ENCODE data around the gene COLEC12.

COLEC12 gene

GRCh38 chr18:453400-453799, 47.1 kb downstream of the COLEC12 start:
- DNase-seq = no peak
- in situ Hi-C loops (cut with MboI; ENCODE audit: low pct_unique_long_range_greater_than_20kb, low sequenced_read_pairs) = no loop called here

GRCh38 chr18:452816-453215, 47.7 kb downstream of the COLEC12 start:
- in situ Hi-C loops (cut with MboI; ENCODE audit: low pct_unique_long_range_greater_than_20kb, low sequenced_read_pairs) = no loop called here
- no peak for DNase-seq

- no peak for DNase-seq
- in situ Hi-C loops (cut with MboI; ENCODE audit: low pct_unique_long_range_greater_than_20kb, low sequenced_read_pairs) = no loop called here
Measured at GRCh38 chr18:449374-449773, 51.1 kb downstream of the COLEC12 start.

GRCh38 chr18:448116-448790, 52.2 kb downstream of the COLEC12 start:
- DNase-seq = no peak
- in situ Hi-C loops (cut with MboI; ENCODE audit: low pct_unique_long_range_greater_than_20kb, low sequenced_read_pairs) = no loop called here

- no peak for DNase-seq
- in situ Hi-C loops (cut with MboI; ENCODE audit: low pct_unique_long_range_greater_than_20kb, low sequenced_read_pairs) = no loop called here
Measured at GRCh38 chr18:446941-447560, 53.5 kb downstream of the COLEC12 start.

- DNase-seq = no peak
- in situ Hi-C loops (cut with MboI; ENCODE audit: low pct_unique_long_range_greater_than_20kb, low sequenced_read_pairs) = no loop called here
Measured at GRCh38 chr18:445055-445454, 55.4 kb downstream of the COLEC12 start.

GRCh38 chr18:438571-438970, 61.9 kb downstream of the COLEC12 start:
- DNase-seq = no peak
- in situ Hi-C loops (cut with MboI; ENCODE audit: low pct_unique_long_range_greater_than_20kb, low sequenced_read_pairs) = no loop called here

GRCh38 chr18:435940-436339, 64.6 kb downstream of the COLEC12 start:
- DNase-seq = no peak
- in situ Hi-C loops (cut with MboI; ENCODE audit: low pct_unique_long_range_greater_than_20kb, low sequenced_read_pairs) = no loop called here

GRCh38 chr18:434410-434809, 66.1 kb downstream of the COLEC12 start:
- no peak for DNase-seq
- in situ Hi-C loops (cut with MboI; ENCODE audit: low pct_unique_long_range_greater_than_20kb, low sequenced_read_pairs) = no loop called here

- no peak for DNase-seq
- in situ Hi-C loops (cut with MboI; ENCODE audit: low pct_unique_long_range_greater_than_20kb, low sequenced_read_pairs) = no loop called here
Measured at GRCh38 chr18:433960-434359, 66.5 kb downstream of the COLEC12 start.

GRCh38 chr18:433298-433697, 67.2 kb downstream of the COLEC12 start:
- DNase-seq = no peak
- in situ Hi-C loops (cut with MboI; ENCODE audit: low pct_unique_long_range_greater_than_20kb, low sequenced_read_pairs) = no loop called here

- no peak for DNase-seq
- in situ Hi-C loops (cut with MboI; ENCODE audit: low pct_unique_long_range_greater_than_20kb, low sequenced_read_pairs) = no loop called here
Measured at GRCh38 chr18:432791-433190, 67.7 kb downstream of the COLEC12 start.

GRCh38 chr18:429030-429429, 71.5 kb downstream of the COLEC12 start:
- no peak for DNase-seq
- in situ Hi-C loops (cut with MboI; ENCODE audit: low pct_unique_long_range_greater_than_20kb, low sequenced_read_pairs) = no loop called here

GRCh38 chr18:427005-427404, 73.5 kb downstream of the COLEC12 start:
- DNase-seq = no peak
- in situ Hi-C loops (cut with MboI; ENCODE audit: low pct_unique_long_range_greater_than_20kb, low sequenced_read_pairs) = no loop called here

- no peak for DNase-seq
Measured at GRCh38 chr18:425106-425745, 75.3 kb downstream of the COLEC12 start.

GRCh38 chr18:424668-425067, 75.8 kb downstream of the COLEC12 start:
- in situ Hi-C loops (cut with MboI; ENCODE audit: low pct_unique_long_range_greater_than_20kb, low sequenced_read_pairs) = no loop called here

More at GRCh38 chr18:425106-425745, 75.3 kb downstream of the COLEC12 start:
- in situ Hi-C loops (cut with MboI; ENCODE audit: low pct_unique_long_range_greater_than_20kb, low sequenced_read_pairs) = no loop called here

GRCh38 chr18:424071-424661, 76.3 kb downstream of the COLEC12 start:
- DNase-seq = no peak
- in situ Hi-C loops (cut with MboI; ENCODE audit: low pct_unique_long_range_greater_than_20kb, low sequenced_read_pairs) = no loop called here

More at GRCh38 chr18:424668-425067, 75.8 kb downstream of the COLEC12 start:
- DNase-seq = no peak

- in situ Hi-C loops (cut with MboI; ENCODE audit: low pct_unique_long_range_greater_than_20kb, low sequenced_read_pairs) = no loop called here
- DNase-seq = no peak
Measured at GRCh38 chr18:422966-423365, 77.5 kb downstream of the COLEC12 start.

GRCh38 chr18:421247-422155, 79.0 kb downstream of the COLEC12 start:
- DNase-seq = no peak
- in situ Hi-C loops (cut with MboI; ENCODE audit: low pct_unique_long_range_greater_than_20kb, low sequenced_read_pairs) = no loop called here

All from KBM-7 (cell line).